Sigmoid colon (tissue), 7 donors: ENCODE data around the gene ARHGAP25. TPM values are rescaled to one million over a fixed set of nuclear protein-coding genes. Genes with fewer than 3 reads are reported as not detected.

Source experiments
- DNase-seq: peaks from one replicate; pipeline ENCODE4 v3.0.0-alpha.2; 2019
- H3K27ac ChIP-seq, 4 donors: fragments of 200-600 bp; sonication (generic); one replicate each; pipeline ENCODE4 v1.5.1; 2016 to 2019; ENCODE audit warnings: mild to moderate bottlenecking in 1 of 4
- H3K27me3 ChIP-seq, 3 donors: fragments of 200-600 bp; sonication (generic); one replicate each; pipeline ENCODE4 v1.5.1; 2019; ENCODE audit warnings: mild to moderate bottlenecking in 1 of 3
- H3K36me3 ChIP-seq, 4 donors: fragments of 200-600 bp; sonication (generic); one replicate each; pipeline ENCODE4 v1.5.1; 2016 to 2019
- H3K4me1 ChIP-seq, 4 donors: fragments of 200-600 bp; sonication (generic); one replicate each; pipeline ENCODE4 v1.5.1; 2017 to 2019
- H3K4me3 ChIP-seq, 4 donors: fragments of 200-600 bp; sonication (generic); one replicate each; pipeline ENCODE4 v1.5.1; 2017 to 2019; ENCODE audit warnings: mild to moderate bottlenecking in 2 of 4, moderate library complexity in 1 of 4
- H3K9me3 ChIP-seq, 4 donors: fragments of 200-600 bp in 3 of 4; sonication (generic) in 3 of 4; one replicate each; pipeline versions ENCODE4 v1.5.1 to v1.6.1; 2013 to 2019
- CTCF ChIP-seq, 4 experiments: fragments of 450-650 bp in 3 of 4; fragments of 200-600 bp in 1 of 4; IDR thresholded peaks; one replicate each; pipeline ENCODE4 v1.5.1; 2016 to 2019; ENCODE audit warnings: antibody characterized with exemption in 4 of 4, mild to moderate bottlenecking in 3 of 4, moderate library complexity in 2 of 4
- EP300 ChIP-seq, 4 donors: sonication (generic); formaldehyde crosslinking; IDR thresholded peaks; one replicate each; pipeline ENCODE4 v1.6.1; 2017; ENCODE audit warnings: antibody characterized with exemption in 4 of 4
- POLR2A ChIP-seq, 2 donors: fragments of 450-650 bp; IDR thresholded peaks; one replicate each; pipeline ENCODE4 v1.6.1; 2016; ENCODE audit warnings: antibody characterized with exemption in 2 of 2, mild to moderate bottlenecking in 2 of 2, moderate library complexity in 2 of 2
- POLR2AphosphoS5 ChIP-seq, 4 donors: sonication (generic); formaldehyde crosslinking; IDR thresholded peaks; one replicate each; pipeline ENCODE4 v1.6.1; 2017; ENCODE audit warnings: antibody characterized with exemption in 4 of 4
- WGBS, 2 donors: extraction: QIAGEN DNeasy Blood & Tissue Kit; methylation state at CpG; one replicate each; pipeline ENCODE4 v1.1.7; 2013; 5-methylcytosine and 5-hydroxymethylcytosine counted together
- intact Hi-C: fragments of 100-400 bp; cut with DNase I; formaldehyde crosslinking; loops from one replicate; pipeline ENCODE4 v1.15.1; 2023
- polyA plus RNA-seq, 3 donors: library from polyadenylated mRNA; stranded (reverse); fragments of 200-250 nt; gene quantifications; one replicate each; pipeline ENCODE4 v1.2.3, GENCODE V29; 2013
- total RNA-seq, 4 donors: library from RNA; depleted of rRNA; stranded (reverse); fragments of >200 nt; gene quantifications; one replicate each; pipeline ENCODE4 v1.1.0, GENCODE V29; 2016
- donor health status: healthy with polysubstance abuse.
- donor health status: Bipolar disorder and iron deficiency.
- donor health status: healthy.

The ARHGAP25 gene
- total and polyA plus RNA-seq, 7 donors: 2.6 to 18.1 (median 5.8) TPM

- no peaks in the 10 kb centered on the region for H3K27me3 ChIP-seq
- peaks cover 0 to 3% (median 0%) of the 10 kb centered on the region in 4 donors for H3K9me3 ChIP-seq
- no peak overlapping the region for H3K27ac ChIP-seq
- DNase-seq: no peak
- WGBS, 2 donors: 68 to 79% methylated on average over 4 of the region's 4 CpGs
- H3K4me3 ChIP-seq: no peak overlapping the region
- H3K4me1 ChIP-seq: no peaks in the 10 kb centered on the region
- H3K36me3 ChIP-seq: no peaks in the 10 kb centered on the region
- intact Hi-C loops: no loop called here
- TF ChIP-seq EP300 (IDR thresholded peaks at IDR 0.05) (no peak), CTCF (IDR thresholded peaks at IDR 0.05) (no peak), POLR2AphosphoS5 (IDR thresholded peaks at IDR 0.05) (no peak)
Measured at GRCh38 chr2:68698567-68699377, 35.8 kb upstream of the ARHGAP25 start.

DNA sequence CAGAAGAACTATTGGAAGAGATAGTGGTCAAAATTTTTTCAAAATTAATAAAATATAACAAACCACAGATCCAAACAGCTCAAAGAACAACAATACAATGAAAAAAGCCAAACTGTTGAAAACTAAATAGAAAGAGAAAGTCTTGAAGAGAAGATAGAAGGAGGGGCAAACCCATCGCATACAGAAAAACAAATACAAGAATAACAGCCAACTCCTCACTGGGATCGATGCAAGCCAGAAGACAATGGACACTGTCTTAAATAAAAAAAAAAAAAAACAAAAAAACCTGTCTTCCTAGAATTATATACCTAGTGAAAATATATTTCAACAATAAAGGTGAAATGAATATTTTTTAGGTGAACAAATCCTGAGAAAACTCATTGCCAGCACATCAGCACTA lies 34.1 kb upstream of the ARHGAP25 start:
- TF ChIP-seq POLR2A (IDR thresholded peaks at IDR 0.05): no peak
- TF ChIP-seq POLR2AphosphoS5 (IDR thresholded peaks at IDR 0.05): no peak
- no peak for TF ChIP-seq CTCF (IDR thresholded peaks at IDR 0.05)
- no peak for TF ChIP-seq EP300 (IDR thresholded peaks at IDR 0.05)
- 91 to 92% methylated on average over 2 of the region's 2 CpGs for WGBS, 2 donors
- no peak overlapping the region for H3K4me3 ChIP-seq
- no peaks in the 10 kb centered on the region for H3K27me3 ChIP-seq
- H3K36me3 ChIP-seq: no peaks in the 10 kb centered on the region
- no peak for DNase-seq
- intact Hi-C loops: no loop called here
- no peak overlapping the region for H3K27ac ChIP-seq
- no peaks in the 10 kb centered on the region for H3K4me1 ChIP-seq
- peaks cover 0 to 3% (median 0%) of the 10 kb centered on the region in 4 donors for H3K9me3 ChIP-seq

DNA sequence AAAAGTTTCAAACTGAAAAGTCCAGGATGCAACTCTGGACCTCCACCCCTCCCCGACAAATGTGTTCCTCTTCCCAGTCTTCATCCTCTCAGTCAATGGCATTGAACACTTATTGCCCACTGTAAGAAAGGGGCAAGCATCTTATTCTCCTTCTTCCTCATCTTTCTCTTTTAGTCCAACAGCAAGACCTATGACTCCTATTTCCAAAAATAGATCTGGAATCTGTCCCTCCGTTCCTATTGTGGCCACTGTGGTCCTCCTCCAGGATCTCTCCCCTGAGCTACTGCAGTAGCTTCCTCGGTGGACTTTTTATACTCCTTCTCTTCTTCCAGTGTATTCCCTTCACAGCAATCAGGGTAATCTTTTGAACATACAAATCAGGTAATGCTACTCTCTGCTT lies 28.0 kb upstream of the ARHGAP25 start:
- 86 to 87% methylated on average over 3 of the region's 3 CpGs for WGBS, 2 donors
- no peak overlapping the region for H3K27ac ChIP-seq
- intact Hi-C loops: no loop called here
- H3K9me3 ChIP-seq: no peaks in the 10 kb centered on the region
- H3K4me3 ChIP-seq: no peak overlapping the region
- no peak for DNase-seq
- no peaks in the 10 kb centered on the region for H3K27me3 ChIP-seq
- TF ChIP-seq POLR2A (IDR thresholded peaks at IDR 0.05) (no peak), CTCF (IDR thresholded peaks at IDR 0.05) (no peak), EP300 (IDR thresholded peaks at IDR 0.05) (no peak), POLR2AphosphoS5 (IDR thresholded peaks at IDR 0.05) (no peak)
- no peaks in the 10 kb centered on the region for H3K36me3 ChIP-seq
- H3K4me1 ChIP-seq: no peaks in the 10 kb centered on the region

DNA sequence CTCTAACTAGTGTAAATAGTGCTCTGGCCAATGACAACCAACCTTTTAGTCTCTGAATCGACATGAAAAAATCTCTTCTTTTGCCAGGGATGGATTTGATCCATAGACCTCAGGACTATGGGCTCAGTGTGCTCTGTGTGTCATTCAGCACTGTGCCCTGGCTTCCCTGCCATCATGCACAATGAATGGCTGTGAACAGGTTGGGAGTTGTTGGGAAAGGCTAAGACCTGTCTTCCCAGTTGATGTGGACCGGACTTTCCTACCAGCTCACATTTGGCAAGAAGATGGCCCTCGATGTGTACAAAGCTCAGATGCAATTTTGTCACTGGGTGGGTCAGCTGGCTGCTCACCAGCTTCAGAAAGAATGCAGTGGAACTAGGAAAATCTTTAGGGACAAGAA lies 26.0 kb upstream of the ARHGAP25 start:
- no peak overlapping the region for H3K27ac ChIP-seq
- H3K4me1 ChIP-seq: no peaks in the 10 kb centered on the region
- no peak overlapping the region for H3K4me3 ChIP-seq
- DNase-seq: no peak
- intact Hi-C loops: no loop called here
- WGBS, 2 donors: 57 to 82% methylated on average over 3 of the region's 3 CpGs
- no peaks in the 10 kb centered on the region for H3K36me3 ChIP-seq
- TF ChIP-seq POLR2A (IDR thresholded peaks at IDR 0.05): no peak
- TF ChIP-seq CTCF (IDR thresholded peaks at IDR 0.05): no peak
- TF ChIP-seq POLR2AphosphoS5 (IDR thresholded peaks at IDR 0.05): no peak
- TF ChIP-seq EP300 (IDR thresholded peaks at IDR 0.05): no peak
- no peaks in the 10 kb centered on the region for H3K27me3 ChIP-seq
- H3K9me3 ChIP-seq: no peaks in the 10 kb centered on the region
